Memory B cell (primary cell): ENCODE measurements around the gene PSMD13.
A peak's percentile ranks its signal among the peaks of the same experiment; 100 is the strongest.

ENCODE experiments used
- ATAC-seq: fragments of 150-1000 bp; cut with Tn5 transposase; 2 replicates; pipeline ENCODE4 v1.10.0; 2021; ENCODE audit warnings: low read depth, mild to moderate bottlenecking, moderate library complexity
- DNase-seq, 2 donors: peaks; one replicate each; pipeline ENCODE4 v3.0.0; 2022; ENCODE audit warnings: low spot score in 2 of 2
- H3K27ac Mint-ChIP-seq: one replicate; pipeline ENCODE4 v1.8.0; 2022; ENCODE audit warnings: mild to moderate bottlenecking, moderate library complexity, mixed read lengths
- H3K27me3 Mint-ChIP-seq: one replicate; pipeline ENCODE4 v1.8.0; 2022; ENCODE audit warnings: mixed read lengths
- H3K36me3 Mint-ChIP-seq: one replicate; pipeline ENCODE4 v1.8.0; 2022; ENCODE audit warnings: mild to moderate bottlenecking, mixed read lengths
- H3K4me1 Mint-ChIP-seq: one replicate; pipeline ENCODE4 v1.8.0; 2022; ENCODE audit warnings: mixed read lengths
- H3K4me3 Mint-ChIP-seq: one replicate; pipeline ENCODE4 v1.8.0; 2022; ENCODE audit warnings: mild to moderate bottlenecking, moderate library complexity, mixed read lengths
- H3K9me3 Mint-ChIP-seq: one replicate; pipeline ENCODE4 v1.8.0; 2022; ENCODE audit warnings: mixed read lengths

PSMD13 gene

GRCh38 chr11:272931-273198 is 36.1 kb downstream of the PSMD13 start:
- H3K9me3 Mint-ChIP-seq: peaks cover 3% of the 10 kb centered on the region
- no peaks in the 10 kb centered on the region for H3K27me3 Mint-ChIP-seq
- H3K36me3 Mint-ChIP-seq: peaks cover 5% of the 10 kb centered on the region
- peaks cover 31% of the 10 kb centered on the region for H3K4me1 Mint-ChIP-seq
- no peak overlapping the region for H3K4me3 Mint-ChIP-seq
- no peak for DNase-seq
- no peak for ATAC-seq
- H3K27ac Mint-ChIP-seq: no peak overlapping the region

GRCh38 chr11:276219-276618 is 39.4 kb downstream of the PSMD13 start:
- DNase-seq (no peak), ATAC-seq (no peak)
- peaks cover 5% of the 10 kb centered on the region for H3K36me3 Mint-ChIP-seq
- no peak overlapping the region for H3K4me3 Mint-ChIP-seq
- peaks cover 3% of the 10 kb centered on the region for H3K27me3 Mint-ChIP-seq
- H3K9me3 Mint-ChIP-seq: peaks cover 3% of the 10 kb centered on the region
- H3K4me1 Mint-ChIP-seq: peaks cover 19% of the 10 kb centered on the region
- no peak overlapping the region for H3K27ac Mint-ChIP-seq

DNA sequence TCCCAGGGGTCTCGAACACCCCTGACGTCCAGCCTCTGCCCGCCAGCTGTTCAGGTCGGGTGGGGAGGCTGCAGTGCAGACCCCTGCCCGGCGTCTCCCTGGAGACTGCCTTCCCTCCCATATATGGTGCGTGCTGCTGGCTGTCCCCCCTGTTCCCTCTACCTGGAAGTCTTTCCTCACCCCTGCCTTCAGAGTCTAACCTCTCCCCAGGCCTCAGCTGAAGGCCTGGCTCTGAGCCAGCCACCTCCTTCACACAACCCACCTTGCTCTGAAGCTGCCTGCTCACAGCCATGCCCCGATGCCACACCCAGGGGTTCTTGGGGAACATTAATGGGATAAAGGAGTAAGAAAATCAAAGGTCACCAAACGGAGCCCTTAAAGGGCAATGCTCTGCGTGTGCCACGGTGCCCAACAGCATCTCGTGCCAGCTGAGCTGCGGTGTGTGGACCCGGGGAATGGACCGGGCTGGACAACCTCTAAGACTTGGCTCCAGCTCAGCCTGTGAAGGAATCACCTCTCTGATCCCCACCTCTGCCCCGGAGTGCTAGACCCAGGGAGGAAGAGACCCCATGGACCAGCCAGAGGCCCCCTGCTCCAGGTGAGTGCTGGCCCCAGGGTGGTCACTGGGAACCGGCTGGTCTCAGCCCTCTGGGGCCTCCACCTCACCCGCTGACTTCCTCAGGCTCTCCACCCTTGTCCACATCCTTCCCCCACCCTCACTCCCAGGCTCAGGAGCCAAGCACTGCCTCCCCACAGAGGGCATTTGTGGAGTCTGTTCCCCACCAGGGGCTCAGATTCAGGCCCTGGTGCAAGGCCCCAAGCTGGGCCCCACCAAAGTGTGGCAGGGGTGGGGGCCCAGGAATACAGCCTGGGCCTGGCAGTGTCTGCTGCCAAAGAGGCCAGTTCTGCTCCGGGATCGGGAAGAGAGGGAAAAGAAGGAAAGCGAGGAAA is 41.5 kb downstream of the PSMD13 start, which contains the start of gene NLRP6:
NLRP6 (plus strand) TSS at position 407 of the 951 bp plus-strand sequence; CDS start at position 570, 163 bp downstream.
- DNase-seq (no peak), ATAC-seq (no peak)
- Mint-ChIP-seq H3K27me3 (peaks cover 15% of the 10 kb centered on the region), H3K9me3 (peaks cover 3% of the 10 kb centered on the region), H3K36me3 (peaks cover 5% of the 10 kb centered on the region), H3K27ac (peak within 1 kb of the TSS; percentile 49), H3K4me3 (peak within 1 kb of the TSS; percentile 78), H3K4me1 (peaks cover 29% of the 10 kb centered on the region)

DNA sequence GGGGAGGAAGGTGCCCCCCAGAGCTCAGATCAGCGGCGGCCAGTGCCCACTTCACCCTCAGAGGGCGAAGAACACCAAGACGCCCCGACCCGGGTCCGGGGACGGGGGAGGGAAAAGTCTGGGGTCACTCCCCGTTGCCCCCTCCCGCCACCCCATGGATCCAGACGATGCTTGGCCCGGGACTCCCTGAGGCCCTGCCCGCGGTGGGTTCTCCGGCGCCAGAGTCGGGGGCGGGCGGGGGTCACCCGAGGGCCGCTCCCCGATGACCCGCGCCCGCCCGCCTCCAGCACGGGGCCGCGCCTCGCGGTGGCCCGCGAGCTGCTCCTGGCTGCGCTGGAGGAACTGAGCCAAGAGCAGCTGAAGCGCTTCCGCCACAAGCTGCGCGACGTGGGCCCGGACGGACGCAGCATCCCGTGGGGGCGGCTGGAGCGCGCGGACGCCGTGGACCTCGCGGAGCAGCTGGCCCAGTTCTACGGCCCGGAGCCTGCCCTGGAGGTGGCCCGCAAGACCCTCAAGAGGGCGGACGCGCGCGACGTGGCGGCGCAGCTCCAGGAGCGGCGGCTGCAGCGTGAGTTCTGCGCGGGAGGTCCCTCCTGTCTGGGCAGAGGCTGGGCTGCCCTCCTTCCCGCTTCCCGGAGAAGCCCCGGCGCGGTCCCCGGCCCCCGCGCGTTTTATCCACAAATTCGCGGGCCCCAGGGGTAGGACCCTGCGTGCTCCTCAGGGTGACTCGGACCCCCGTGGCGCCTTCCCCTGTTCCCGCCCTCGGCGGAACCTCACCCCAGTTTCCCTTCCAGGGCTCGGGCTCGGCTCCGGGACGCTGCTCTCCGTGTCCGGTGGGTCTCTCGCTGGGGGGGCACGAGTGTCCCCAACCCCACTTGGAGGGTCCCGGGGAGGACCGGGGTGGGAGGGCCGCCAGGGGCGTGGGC is 42.5 kb downstream of the PSMD13 start:
- Mint-ChIP-seq H3K36me3 (peaks cover 5% of the 10 kb centered on the region), H3K27ac (peak overlapping the region; percentile 53), H3K4me3 (peak overlapping the region; percentile 78), H3K27me3 (peaks cover 19% of the 10 kb centered on the region), H3K4me1 (peaks cover 29% of the 10 kb centered on the region), H3K9me3 (peaks cover 3% of the 10 kb centered on the region)
- DNase-seq: no peak
- ATAC-seq: peak; percentile 48

DNA sequence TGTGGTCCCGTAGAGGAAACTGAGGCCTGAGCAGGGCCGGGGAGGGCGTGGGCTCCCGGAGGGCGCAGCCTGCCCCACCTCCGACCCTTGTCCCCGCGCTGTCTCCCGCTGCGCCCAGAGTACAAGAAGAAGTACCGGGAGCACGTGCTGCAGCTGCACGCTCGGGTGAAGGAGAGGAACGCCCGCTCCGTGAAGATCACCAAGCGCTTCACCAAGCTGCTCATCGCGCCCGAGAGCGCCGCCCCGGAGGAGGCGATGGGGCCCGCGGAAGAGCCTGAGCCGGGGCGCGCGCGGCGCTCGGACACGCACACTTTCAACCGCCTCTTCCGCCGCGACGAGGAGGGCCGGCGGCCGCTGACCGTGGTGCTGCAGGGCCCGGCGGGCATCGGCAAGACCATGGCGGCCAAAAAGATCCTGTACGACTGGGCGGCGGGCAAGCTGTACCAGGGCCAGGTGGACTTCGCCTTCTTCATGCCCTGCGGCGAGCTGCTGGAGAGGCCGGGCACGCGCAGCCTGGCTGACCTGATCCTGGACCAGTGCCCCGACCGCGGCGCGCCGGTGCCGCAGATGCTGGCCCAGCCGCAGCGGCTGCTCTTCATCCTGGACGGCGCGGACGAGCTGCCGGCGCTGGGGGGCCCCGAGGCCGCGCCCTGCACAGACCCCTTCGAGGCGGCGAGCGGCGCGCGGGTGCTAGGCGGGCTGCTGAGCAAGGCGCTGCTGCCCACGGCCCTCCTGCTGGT is 43.4 kb downstream of the PSMD13 start:
- DNase-seq: no peak

DNA sequence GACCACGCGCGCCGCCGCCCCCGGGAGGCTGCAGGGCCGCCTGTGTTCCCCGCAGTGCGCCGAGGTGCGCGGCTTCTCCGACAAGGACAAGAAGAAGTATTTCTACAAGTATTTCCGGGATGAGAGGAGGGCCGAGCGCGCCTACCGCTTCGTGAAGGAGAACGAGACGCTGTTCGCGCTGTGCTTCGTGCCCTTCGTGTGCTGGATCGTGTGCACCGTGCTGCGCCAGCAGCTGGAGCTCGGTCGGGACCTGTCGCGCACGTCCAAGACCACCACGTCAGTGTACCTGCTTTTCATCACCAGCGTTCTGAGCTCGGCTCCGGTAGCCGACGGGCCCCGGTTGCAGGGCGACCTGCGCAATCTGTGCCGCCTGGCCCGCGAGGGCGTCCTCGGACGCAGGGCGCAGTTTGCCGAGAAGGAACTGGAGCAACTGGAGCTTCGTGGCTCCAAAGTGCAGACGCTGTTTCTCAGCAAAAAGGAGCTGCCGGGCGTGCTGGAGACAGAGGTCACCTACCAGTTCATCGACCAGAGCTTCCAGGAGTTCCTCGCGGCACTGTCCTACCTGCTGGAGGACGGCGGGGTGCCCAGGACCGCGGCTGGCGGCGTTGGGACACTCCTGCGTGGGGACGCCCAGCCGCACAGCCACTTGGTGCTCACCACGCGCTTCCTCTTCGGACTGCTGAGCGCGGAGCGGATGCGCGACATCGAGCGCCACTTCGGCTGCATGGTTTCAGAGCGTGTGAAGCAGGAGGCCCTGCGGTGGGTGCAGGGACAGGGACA is 44.1 kb downstream of the PSMD13 start:
- Mint-ChIP-seq H3K4me3 (peak overlapping the region; percentile 73), H3K27ac (no peak overlapping the region), H3K36me3 (peaks cover 5% of the 10 kb centered on the region), H3K27me3 (peaks cover 21% of the 10 kb centered on the region), H3K4me1 (peaks cover 21% of the 10 kb centered on the region), H3K9me3 (peaks cover 3% of the 10 kb centered on the region)
- peak; percentile 53 for ATAC-seq
- no peak for DNase-seq

More for the DNA sequence above, 43.4 kb downstream of the PSMD13 start:
- peak; percentile 84 for ATAC-seq
- peaks cover 3% of the 10 kb centered on the region for H3K9me3 Mint-ChIP-seq
- peak overlapping the region; percentile 53 for H3K27ac Mint-ChIP-seq
- H3K27me3 Mint-ChIP-seq: peaks cover 21% of the 10 kb centered on the region
- H3K36me3 Mint-ChIP-seq: peaks cover 5% of the 10 kb centered on the region
- H3K4me3 Mint-ChIP-seq: peak overlapping the region; percentile 85
- H3K4me1 Mint-ChIP-seq: peaks cover 26% of the 10 kb centered on the region

DNA sequence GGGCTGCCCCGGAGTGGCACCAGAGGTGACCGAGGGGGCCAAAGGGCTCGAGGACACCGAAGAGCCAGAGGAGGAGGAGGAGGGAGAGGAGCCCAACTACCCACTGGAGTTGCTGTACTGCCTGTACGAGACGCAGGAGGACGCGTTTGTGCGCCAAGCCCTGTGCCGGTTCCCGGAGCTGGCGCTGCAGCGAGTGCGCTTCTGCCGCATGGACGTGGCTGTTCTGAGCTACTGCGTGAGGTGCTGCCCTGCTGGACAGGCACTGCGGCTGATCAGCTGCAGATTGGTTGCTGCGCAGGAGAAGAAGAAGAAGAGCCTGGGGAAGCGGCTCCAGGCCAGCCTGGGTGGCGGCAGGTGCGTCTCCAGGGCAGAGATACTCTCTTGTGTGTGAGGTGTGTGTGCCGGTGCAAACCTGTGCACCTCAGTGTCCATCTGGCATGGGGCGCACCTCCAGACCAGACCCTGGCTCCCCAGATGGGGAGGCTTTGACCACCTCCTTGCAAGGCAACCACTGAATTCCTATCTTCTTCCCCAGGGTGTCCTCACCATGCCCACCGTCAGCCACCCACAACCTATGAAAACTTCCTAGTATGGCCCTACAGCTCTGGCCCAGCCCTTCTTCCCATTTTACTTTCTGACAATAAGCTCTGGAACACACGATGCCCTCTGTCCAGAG is 44.8 kb downstream of the PSMD13 start:
- no peak for DNase-seq
- Mint-ChIP-seq H3K4me1 (peaks cover 18% of the 10 kb centered on the region), H3K9me3 (peaks cover 1% of the 10 kb centered on the region), H3K36me3 (peaks cover 3% of the 10 kb centered on the region), H3K4me3 (peak overlapping the region; percentile 73), H3K27me3 (peaks cover 21% of the 10 kb centered on the region), H3K27ac (no peak overlapping the region)
- no peak for ATAC-seq

DNA sequence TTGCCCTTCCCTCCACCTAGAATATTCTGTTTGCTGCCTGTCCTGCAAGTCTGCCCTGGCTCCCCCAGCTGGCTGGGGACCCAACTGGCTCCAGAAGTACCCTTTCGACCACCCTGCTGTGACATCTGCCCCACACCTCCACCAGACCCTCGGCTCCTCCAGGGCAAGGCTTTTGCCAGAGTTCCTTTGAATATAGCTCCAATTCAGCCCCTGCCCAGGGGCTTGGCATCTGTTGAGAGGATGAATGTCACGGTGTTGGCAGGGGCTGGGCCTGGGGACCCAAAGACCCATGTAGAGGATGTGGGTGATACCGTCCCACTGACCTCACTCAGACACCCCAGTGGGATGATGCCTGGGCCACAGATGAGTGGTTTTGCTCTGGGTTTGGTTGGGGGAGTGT is 45.4 kb downstream of the PSMD13 start:
- Mint-ChIP-seq H3K27me3 (peaks cover 24% of the 10 kb centered on the region), H3K27ac (no peak overlapping the region), H3K4me3 (peak overlapping the region; percentile 73), H3K9me3 (no peaks in the 10 kb centered on the region), H3K36me3 (no peaks in the 10 kb centered on the region), H3K4me1 (peaks cover 22% of the 10 kb centered on the region)
- DNase-seq: no peak
- no peak for ATAC-seq

- H3K4me1 Mint-ChIP-seq: peaks cover 27% of the 10 kb centered on the region
- no peak for ATAC-seq
Measured at GRCh38 chr11:282630-283360, 46.0 kb downstream of the PSMD13 start.

DNA sequence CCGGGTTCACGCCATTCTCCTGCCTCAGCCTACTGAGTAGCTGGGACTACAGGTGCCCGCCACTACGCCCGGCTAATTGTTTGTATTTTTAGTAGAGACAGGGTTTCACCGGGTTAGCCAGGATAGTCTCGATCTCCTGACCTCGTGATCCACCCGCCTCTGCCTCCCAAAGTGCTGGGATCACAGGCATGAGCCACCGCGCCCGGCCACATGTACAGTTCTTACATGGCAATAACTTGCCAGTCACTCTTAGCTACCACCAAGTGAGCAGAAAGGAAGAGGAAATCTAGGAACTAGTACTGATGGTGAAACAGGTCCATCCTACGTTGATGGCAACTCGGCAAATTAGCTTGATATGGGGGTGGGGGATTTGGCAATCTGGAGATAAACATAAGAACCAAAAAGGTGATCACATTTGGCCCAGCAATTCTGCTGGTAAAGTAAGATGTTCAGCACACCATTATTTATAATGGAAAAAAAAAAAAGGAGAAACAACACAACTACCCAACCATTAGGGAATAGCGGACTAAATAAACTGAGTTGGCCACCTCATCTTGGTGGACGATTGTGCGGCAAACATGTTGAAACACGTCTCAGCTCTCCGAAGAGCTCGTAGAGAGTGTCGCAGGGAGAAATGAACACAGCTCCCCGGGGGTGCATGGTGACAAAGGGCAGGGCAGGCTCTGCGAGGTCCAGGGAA is 46.8 kb downstream of the PSMD13 start:
- Mint-ChIP-seq H3K9me3 (no peaks in the 10 kb centered on the region), H3K36me3 (peaks cover 2% of the 10 kb centered on the region), H3K27me3 (peaks cover 26% of the 10 kb centered on the region), H3K27ac (no peak overlapping the region), H3K4me3 (no peak overlapping the region), H3K4me1 (peaks cover 30% of the 10 kb centered on the region)
- no peak for ATAC-seq
- DNase-seq: no peak

More at GRCh38 chr11:282630-283360, 46.0 kb downstream of the PSMD13 start:
- H3K9me3 Mint-ChIP-seq: no peaks in the 10 kb centered on the region
- no peak overlapping the region for H3K4me3 Mint-ChIP-seq
- H3K27ac Mint-ChIP-seq: no peak overlapping the region
- DNase-seq: no peak
- H3K27me3 Mint-ChIP-seq: peaks cover 26% of the 10 kb centered on the region
- H3K36me3 Mint-ChIP-seq: peaks cover under 1% of the 10 kb centered on the region

DNA sequence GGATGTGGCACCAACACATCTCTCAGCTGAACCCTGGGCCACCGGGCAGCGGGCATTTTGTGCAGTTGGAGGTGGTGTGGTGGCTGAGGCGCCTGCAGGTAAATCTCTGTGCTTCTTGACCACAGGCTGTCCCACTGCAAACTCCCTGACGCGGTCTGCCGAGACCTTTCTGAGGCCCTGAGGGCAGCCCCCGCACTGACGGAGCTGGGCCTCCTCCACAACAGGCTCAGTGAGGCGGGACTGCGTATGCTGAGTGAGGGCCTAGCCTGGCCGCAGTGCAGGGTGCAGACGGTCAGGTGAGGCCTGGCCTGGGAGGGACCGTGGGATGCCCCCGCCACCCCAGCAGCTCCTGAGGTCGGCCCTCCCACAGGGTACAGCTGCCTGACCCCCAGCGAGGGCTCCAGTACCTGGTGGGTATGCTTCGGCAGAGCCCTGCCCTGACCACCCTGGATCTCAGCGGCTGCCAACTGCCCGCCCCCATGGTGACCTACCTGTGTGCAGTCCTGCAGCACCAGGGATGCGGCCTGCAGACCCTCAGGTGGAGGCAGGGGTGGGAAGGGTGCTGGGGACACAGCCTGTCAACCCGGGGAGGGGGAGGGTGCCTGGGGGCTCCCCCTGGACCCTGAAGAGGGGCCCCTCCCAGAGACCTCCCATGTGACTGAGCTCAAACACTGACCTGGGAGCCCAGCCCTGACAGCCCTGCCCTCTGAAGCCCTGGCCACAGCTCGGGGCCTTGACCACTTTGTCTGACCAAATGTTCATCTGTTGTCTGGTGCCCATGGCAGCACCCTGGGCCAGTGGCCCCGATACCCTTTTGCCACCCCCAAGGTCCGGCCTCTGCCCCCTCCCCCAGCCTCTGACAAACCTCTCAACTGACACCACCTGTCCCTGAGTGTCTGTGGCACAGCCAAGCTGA is 47.6 kb downstream of the PSMD13 start:
- Mint-ChIP-seq H3K4me1 (peaks cover 30% of the 10 kb centered on the region), H3K4me3 (no peak overlapping the region), H3K36me3 (peaks cover 2% of the 10 kb centered on the region), H3K9me3 (no peaks in the 10 kb centered on the region), H3K27ac (no peak overlapping the region), H3K27me3 (peaks cover 26% of the 10 kb centered on the region)
- DNase-seq (no peak), ATAC-seq (no peak)
